HFFc6 (cell line): ENCODE results near the gene FREM1. TPM values are rescaled to one million over a fixed set of nuclear protein-coding genes. Genes with fewer than 3 reads are reported as not detected.

Source experiments
- DNase-seq: peaks from one replicate; pipeline ENCODE4 v3.0.0-alpha.2; 2018
- H3K27ac Mint-ChIP-seq: 2 replicates; pipeline ENCODE4 v1.8.0; 2020; ENCODE audit warnings: mild to moderate bottlenecking, mixed read lengths
- H3K27me3 Mint-ChIP-seq: 2 replicates; pipeline ENCODE4 v1.8.0; 2021; ENCODE audit warnings: mild to moderate bottlenecking, moderate library complexity, mixed read lengths; ENCODE audit not compliant: insufficient read depth
- H3K36me3 Mint-ChIP-seq: 2 replicates; pipeline ENCODE4 v1.8.0; 2021; ENCODE audit warnings: low read depth, mixed read lengths
- H3K4me1 Mint-ChIP-seq: 2 replicates; pipeline ENCODE4 v1.8.0; 2020; ENCODE audit warnings: low read depth, mixed read lengths
- H3K4me3 Mint-ChIP-seq: 2 replicates; pipeline ENCODE4 v1.8.0; 2020; ENCODE audit warnings: mild to moderate bottlenecking, moderate library complexity, mixed read lengths
- H3K9me3 Mint-ChIP-seq: 2 replicates; pipeline ENCODE4 v1.8.0; 2020; ENCODE audit warnings: mild to moderate bottlenecking, mixed read lengths
- total RNA-seq, 6 experiments: library from RNA; stranded (reverse); fragmentation: NEBNext Ultra II Directional; extraction: Animal tissue kit (Norgen Biotek cat#: 25700); gene quantifications; 2 replicates in 1 of 6; 3 replicates in 5 of 6; pipeline ENCODE4 v1.2.3, GENCODE V29; 2021
- TF ChIP-seq, protein P1 (sequence below): fragments of 200-600 bp; sonication (generic); IDR thresholded peaks from 2 replicates; pipeline ENCODE4 v1.5.0; 2021; ENCODE audit warnings: antibody characterized with exemption, mild to moderate bottlenecking

The FREM1 gene
- total RNA-seq, 6 experiments from 2014 or later, result 0.03 to 0.16 (median 0.06) TPM; not detected in 2

GRCh38 chr9:14906644-14907359 lies 3.4 kb downstream of the FREM1 start:
- no peak for DNase-seq
- H3K4me1 Mint-ChIP-seq, result no peaks in the 10 kb centered on the region
- TF ChIP-seq, protein P1, sequence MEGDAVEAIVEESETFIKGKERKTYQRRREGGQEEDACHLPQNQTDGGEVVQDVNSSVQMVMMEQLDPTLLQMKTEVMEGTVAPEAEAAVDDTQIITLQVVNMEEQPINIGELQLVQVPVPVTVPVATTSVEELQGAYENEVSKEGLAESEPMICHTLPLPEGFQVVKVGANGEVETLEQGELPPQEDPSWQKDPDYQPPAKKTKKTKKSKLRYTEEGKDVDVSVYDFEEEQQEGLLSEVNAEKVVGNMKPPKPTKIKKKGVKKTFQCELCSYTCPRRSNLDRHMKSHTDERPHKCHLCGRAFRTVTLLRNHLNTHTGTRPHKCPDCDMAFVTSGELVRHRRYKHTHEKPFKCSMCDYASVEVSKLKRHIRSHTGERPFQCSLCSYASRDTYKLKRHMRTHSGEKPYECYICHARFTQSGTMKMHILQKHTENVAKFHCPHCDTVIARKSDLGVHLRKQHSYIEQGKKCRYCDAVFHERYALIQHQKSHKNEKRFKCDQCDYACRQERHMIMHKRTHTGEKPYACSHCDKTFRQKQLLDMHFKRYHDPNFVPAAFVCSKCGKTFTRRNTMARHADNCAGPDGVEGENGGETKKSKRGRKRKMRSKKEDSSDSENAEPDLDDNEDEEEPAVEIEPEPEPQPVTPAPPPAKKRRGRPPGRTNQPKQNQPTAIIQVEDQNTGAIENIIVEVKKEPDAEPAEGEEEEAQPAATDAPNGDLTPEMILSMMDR, result no peak
- H3K9me3 Mint-ChIP-seq, result peaks cover 16% of the 10 kb centered on the region; the same call in 1 of the 2 replicates
- H3K4me3 Mint-ChIP-seq, result no peak overlapping the region
- H3K27ac Mint-ChIP-seq, result no peak overlapping the region
- H3K36me3 Mint-ChIP-seq, result no peaks in the 10 kb centered on the region
- no peaks in the 10 kb centered on the region; the same call in 1 of the 2 replicates for H3K27me3 Mint-ChIP-seq

DNA sequence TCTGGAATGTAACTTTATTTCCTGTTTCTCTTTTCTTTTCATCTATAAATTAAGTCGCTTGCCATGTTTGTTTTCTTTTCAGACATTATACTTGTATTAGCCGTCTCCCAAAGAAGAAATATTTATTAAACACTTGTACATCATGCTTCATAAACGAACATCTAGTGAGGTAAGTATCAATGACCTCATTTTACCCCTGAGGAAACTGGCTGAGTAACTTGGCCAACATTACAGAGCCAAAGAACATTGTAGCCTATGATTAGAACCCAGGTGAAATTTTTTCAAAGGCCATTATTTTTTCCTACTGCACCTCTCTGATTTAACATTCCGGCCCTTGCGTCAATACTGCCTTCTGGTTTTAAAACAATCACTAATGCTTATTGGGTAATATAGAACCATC lies 4.2 kb downstream of the FREM1 start:
- no peak overlapping the region for H3K4me3 Mint-ChIP-seq
- no peaks in the 10 kb centered on the region for H3K36me3 Mint-ChIP-seq
- DNase-seq, result no peak
- no peaks in the 10 kb centered on the region for H3K4me1 Mint-ChIP-seq
- no peaks in the 10 kb centered on the region; the same call in 1 of the 2 replicates for H3K27me3 Mint-ChIP-seq
- peaks cover 16% of the 10 kb centered on the region; the same call in 1 of the 2 replicates for H3K9me3 Mint-ChIP-seq
- no peak overlapping the region for H3K27ac Mint-ChIP-seq
- TF ChIP-seq, protein P1, result no peak

DNA sequence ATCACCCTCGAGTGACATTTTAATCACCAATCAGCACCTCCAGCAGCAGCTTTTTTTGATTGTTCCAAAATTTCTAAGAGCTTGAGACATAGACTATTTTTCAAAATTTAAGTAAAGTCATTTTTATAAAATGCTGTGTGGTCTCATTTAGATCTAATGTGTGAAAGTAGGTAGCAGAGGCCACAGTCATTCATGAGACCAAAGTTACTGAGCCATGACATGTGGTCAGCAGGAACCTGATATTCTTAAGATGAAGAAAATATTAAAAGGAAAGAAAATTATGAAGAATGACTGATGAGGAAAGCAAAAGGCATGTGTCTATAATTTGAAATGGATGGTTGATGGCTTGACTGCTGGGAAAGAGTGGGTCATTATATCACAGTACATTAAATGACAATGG lies 7.2 kb downstream of the FREM1 start:
- TF ChIP-seq, protein P1, result no peak
- no peak overlapping the region for H3K27ac Mint-ChIP-seq
- H3K4me1 Mint-ChIP-seq, result no peaks in the 10 kb centered on the region
- H3K9me3 Mint-ChIP-seq, result peaks cover 28% of the 10 kb centered on the region; the same call in 1 of the 2 replicates
- DNase-seq, result no peak
- no peaks in the 10 kb centered on the region; the same call in 1 of the 2 replicates for H3K27me3 Mint-ChIP-seq
- H3K4me3 Mint-ChIP-seq, result no peak overlapping the region
- H3K36me3 Mint-ChIP-seq, result no peaks in the 10 kb centered on the region

- no peaks in the 10 kb centered on the region for H3K36me3 Mint-ChIP-seq
- TF ChIP-seq, protein P1, result no peak
- no peaks in the 10 kb centered on the region; the same call in 1 of the 2 replicates for H3K27me3 Mint-ChIP-seq
- peaks cover 28% of the 10 kb centered on the region; the same call in 1 of the 2 replicates for H3K9me3 Mint-ChIP-seq
- DNase-seq, result no peak
- no peak overlapping the region for H3K27ac Mint-ChIP-seq
- no peak overlapping the region for H3K4me3 Mint-ChIP-seq
- no peaks in the 10 kb centered on the region for H3K4me1 Mint-ChIP-seq
Observed at GRCh38 chr9:14902561-14902960, 7.7 kb downstream of the FREM1 start.

DNA sequence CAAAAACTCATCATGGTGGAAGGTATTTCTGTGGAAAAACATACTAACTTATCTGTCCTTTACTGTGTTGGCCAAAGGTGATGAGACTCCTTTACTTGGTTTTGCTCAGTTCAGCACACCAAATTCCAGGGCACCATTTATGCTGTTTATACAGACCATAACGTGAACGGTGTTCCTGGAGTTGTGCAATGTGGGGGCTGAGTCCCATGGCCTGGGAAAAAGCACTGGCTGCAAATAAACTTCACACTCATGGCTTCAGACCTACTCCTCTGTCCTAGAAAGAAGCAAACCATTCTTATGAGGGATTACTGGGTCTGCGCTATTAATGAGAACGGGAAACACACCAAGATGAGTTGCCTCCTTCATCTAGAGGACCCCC lies 10.4 kb downstream of the FREM1 start:
- Mint-ChIP-seq H3K4me3 (no peak overlapping the region), H3K27ac (no peak overlapping the region), H3K4me1 (no peaks in the 10 kb centered on the region), H3K9me3 (peaks cover 22% of the 10 kb centered on the region), H3K27me3 (no peaks in the 10 kb centered on the region), H3K36me3 (no peaks in the 10 kb centered on the region)
- TF ChIP-seq, protein P1, result no peak
- DNase-seq, result no peak
